Muscle layer of colon (tissue), 2 donors: ENCODE results near the gene POMGNT1.

ENCODE experiments used
- H3K27ac ChIP-seq: one replicate; pipeline ENCODE4 v1.7.0; 2013; ENCODE audit warnings: low read depth, mild to moderate bottlenecking, low read length, moderate library complexity
- H3K27me3 ChIP-seq, 2 donors: one replicate each; pipeline ENCODE4 v1.7.0; 2013; ENCODE audit warnings: low read length in 2 of 2, mild to moderate bottlenecking in 2 of 2; ENCODE audit not compliant: insufficient read depth in 2 of 2, control insufficient read depth in 1 of 2
- H3K36me3 ChIP-seq: one replicate; pipeline ENCODE4 v1.7.0; 2013; ENCODE audit warnings: mild to moderate bottlenecking, low read length; ENCODE audit not compliant: insufficient read depth
- H3K4me1 ChIP-seq: one replicate; pipeline ENCODE4 v1.7.0; 2013; ENCODE audit warnings: mild to moderate bottlenecking, low read length; ENCODE audit not compliant: insufficient read depth
- H3K4me3 ChIP-seq, 2 donors: one replicate each; pipeline ENCODE4 v1.7.0; 2013; ENCODE audit warnings: low read length in 2 of 2, low read depth in 1 of 2, mild to moderate bottlenecking in 1 of 2, moderate library complexity in 1 of 2
- H3K9ac ChIP-seq: one replicate; pipeline ENCODE4 v1.7.0; 2013; ENCODE audit warnings: low read length
- H3K9me3 ChIP-seq: one replicate; pipeline ENCODE4 v1.7.0; 2013; ENCODE audit warnings: mild to moderate bottlenecking, low read length
- donor health status: abdominal sarcoma.
- donor health status: Adenocarcinoma of cecum.

The POMGNT1 gene

DNA sequence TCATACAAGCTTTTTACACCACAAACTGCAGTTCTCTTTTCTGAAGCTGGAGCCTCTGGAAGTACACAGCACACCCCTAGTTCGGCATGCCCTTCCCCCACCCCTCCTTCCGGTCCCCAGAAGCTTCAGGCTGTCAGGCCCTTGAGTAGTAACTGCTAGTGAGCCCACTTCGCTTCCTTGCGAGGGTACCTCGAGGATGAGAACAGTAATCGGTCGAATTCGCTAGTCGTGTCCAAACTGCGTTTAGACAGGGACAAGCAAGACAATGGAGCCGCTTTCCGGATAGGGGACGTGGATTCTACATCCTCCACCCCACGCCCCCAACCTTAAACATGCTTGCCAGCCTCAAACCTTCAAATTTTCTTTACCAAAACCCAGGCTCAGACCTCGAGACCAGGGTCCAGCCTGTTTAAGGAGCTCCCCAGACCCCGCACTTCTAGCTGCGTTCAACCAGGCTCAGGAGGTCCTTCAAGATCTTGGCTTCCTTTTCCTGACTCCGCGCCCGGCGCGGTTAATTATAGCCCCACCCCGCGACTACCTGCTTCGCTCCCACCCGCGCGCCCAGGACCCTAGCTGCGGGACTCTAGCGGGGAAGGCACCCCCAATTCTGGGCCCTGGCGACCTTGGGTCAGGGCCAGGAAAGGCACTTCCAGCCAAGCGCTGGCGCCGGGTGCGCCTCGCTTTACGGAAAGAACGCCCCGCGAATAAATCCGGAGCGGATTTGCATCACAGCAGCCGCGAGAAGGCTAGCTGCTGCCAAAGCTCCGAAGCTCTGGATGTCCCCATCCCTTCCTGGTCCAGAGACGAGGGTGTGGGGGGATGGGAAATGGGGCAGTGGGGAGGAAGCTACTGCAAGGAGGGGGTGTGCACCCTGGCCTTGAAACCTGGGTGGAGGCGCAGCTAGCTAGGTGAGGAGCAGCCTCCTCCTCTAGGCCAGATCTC is 31.4 kb downstream of the POMGNT1 start:
- H3K9me3 ChIP-seq: no peaks in the 10 kb centered on the region
- no peak overlapping the region for H3K9ac ChIP-seq
- peaks cover 0 to 6% of the 10 kb centered on the region in 2 donors for H3K27me3 ChIP-seq
- no peak overlapping the region for H3K27ac ChIP-seq
- no peaks in the 10 kb centered on the region for H3K36me3 ChIP-seq
- H3K4me1 ChIP-seq: peaks cover 7% of the 10 kb centered on the region
- peak overlapping the region; percentile 4 to 56 for H3K4me3 ChIP-seq

DNA sequence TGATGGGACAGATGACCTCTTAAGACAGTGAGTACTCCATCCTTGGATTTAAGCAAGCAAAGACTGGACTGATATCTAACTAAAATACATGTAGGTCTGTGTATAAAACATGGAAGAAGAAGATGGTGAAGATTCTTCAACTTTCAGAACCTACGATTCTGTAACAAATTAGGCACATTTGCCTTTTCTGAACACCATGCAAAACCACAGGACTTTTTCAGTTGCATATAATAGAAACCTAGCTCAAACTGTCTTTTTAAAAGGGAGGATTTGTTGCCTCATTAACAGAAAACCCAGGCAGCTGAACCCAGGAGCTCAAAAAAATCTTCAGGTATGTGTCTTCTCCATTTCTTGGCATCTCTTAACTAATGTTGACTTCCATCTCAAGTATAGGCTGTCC is 38.0 kb downstream of the POMGNT1 start:
- H3K9me3 ChIP-seq: no peaks in the 10 kb centered on the region
- no peaks in the 10 kb centered on the region for H3K4me1 ChIP-seq
- no peak overlapping the region for H3K9ac ChIP-seq
- no peaks in the 10 kb centered on the region for H3K27me3 ChIP-seq
- H3K4me3 ChIP-seq: no peak overlapping the region
- no peaks in the 10 kb centered on the region for H3K36me3 ChIP-seq
- H3K27ac ChIP-seq: no peak overlapping the region

GRCh38 chr1:46159516-46159915 is 38.7 kb downstream of the POMGNT1 start:
- no peaks in the 10 kb centered on the region for H3K4me1 ChIP-seq
- H3K9me3 ChIP-seq: no peaks in the 10 kb centered on the region
- no peak overlapping the region for H3K27ac ChIP-seq
- H3K9ac ChIP-seq: no peak overlapping the region
- H3K4me3 ChIP-seq: no peak overlapping the region
- H3K27me3 ChIP-seq: no peaks in the 10 kb centered on the region
- no peaks in the 10 kb centered on the region for H3K36me3 ChIP-seq

DNA sequence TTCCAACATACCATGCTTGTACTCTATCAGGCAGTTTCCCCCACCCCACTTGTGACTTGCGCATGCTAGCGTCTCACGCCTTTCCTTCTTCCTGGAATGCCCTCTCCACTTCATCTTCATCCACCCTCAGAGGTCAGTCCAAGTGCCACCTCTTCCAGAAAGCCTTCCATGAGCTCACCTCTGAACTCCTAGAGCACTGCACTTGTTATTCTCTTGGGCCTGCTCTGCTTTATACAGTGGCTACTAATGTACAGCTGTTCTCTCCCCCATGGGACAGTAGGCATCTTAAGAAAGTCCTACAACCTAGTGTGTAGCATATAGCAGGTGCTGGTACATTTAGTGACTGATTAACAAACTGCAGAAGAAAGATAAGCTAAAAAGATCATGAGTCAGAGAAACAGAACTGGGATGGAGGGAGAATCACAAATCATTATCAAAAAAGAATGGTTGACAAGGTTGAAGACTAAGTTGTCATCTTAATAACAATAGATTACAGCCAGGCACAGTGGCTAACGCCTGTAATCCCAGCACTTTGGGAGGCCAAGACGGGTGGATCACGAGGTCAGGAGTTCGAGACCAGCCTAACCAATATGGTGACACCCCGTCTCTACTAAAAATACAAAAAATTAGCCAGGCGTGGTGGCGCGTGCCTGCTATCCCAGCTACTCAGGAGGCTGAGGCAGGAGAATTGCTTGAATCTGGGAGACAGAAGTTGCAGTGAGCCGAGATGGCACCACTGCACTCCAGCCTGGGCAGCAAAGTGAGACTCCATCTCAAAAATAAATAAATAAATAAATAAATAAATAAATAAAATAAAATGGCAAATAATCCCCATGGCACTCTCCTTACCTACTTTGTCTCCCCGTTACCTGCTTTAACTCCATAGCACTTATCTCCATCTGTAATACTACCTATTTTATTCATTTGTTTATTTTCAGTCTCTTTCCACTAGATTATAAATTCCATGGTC is 39.6 kb downstream of the POMGNT1 start:
- no peaks in the 10 kb centered on the region for H3K4me1 ChIP-seq
- no peaks in the 10 kb centered on the region for H3K9me3 ChIP-seq
- H3K27ac ChIP-seq: no peak overlapping the region
- no peaks in the 10 kb centered on the region for H3K36me3 ChIP-seq
- H3K4me3 ChIP-seq: no peak overlapping the region
- no peak overlapping the region for H3K9ac ChIP-seq
- no peaks in the 10 kb centered on the region for H3K27me3 ChIP-seq

GRCh38 chr1:46157916-46158311 is 40.3 kb downstream of the POMGNT1 start:
- H3K9ac ChIP-seq: no peak overlapping the region
- no peaks in the 10 kb centered on the region for H3K27me3 ChIP-seq
- H3K9me3 ChIP-seq: peaks cover 3% of the 10 kb centered on the region
- no peaks in the 10 kb centered on the region for H3K4me1 ChIP-seq
- H3K4me3 ChIP-seq: no peak overlapping the region
- H3K27ac ChIP-seq: no peak overlapping the region
- H3K36me3 ChIP-seq: no peaks in the 10 kb centered on the region

- Histone ChIP-seq H3K9ac (no peak overlapping the region), H3K4me3 (no peak overlapping the region), H3K4me1 (no peaks in the 10 kb centered on the region), H3K27me3 (no peaks in the 10 kb centered on the region), H3K36me3 (no peaks in the 10 kb centered on the region), H3K9me3 (peaks cover 3% of the 10 kb centered on the region), H3K27ac (no peak overlapping the region)
Measured at GRCh38 chr1:46153732-46154131, 44.5 kb downstream of the POMGNT1 start.

- H3K4me3 ChIP-seq: no peak overlapping the region
- no peaks in the 10 kb centered on the region for H3K27me3 ChIP-seq
- peaks cover 3% of the 10 kb centered on the region for H3K9me3 ChIP-seq
- no peak overlapping the region for H3K27ac ChIP-seq
- no peaks in the 10 kb centered on the region for H3K4me1 ChIP-seq
- no peak overlapping the region for H3K9ac ChIP-seq
- H3K36me3 ChIP-seq: no peaks in the 10 kb centered on the region
Measured at GRCh38 chr1:46153228-46153627, 45.0 kb downstream of the POMGNT1 start.

DNA sequence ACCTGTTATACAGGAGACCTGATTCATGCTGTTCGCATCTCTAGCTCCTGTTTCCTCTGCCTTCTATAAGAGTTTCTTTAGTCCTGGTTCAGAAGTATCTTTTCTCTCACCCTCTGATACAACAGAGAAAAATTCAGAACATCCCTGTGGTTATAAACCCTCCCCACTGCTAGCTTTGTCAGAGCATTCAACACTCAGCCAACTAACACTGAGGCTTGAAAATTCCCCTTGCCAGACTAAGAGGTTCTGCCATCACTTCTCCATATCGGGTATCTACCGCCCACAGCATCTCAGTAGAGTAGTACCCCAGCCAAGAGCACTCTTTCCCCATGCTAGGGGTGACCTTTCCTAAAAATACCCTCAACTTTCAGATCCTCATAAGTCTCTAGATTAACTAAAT is 46.2 kb downstream of the POMGNT1 start:
- Histone ChIP-seq H3K27me3 (no peaks in the 10 kb centered on the region), H3K9me3 (peaks cover 3% of the 10 kb centered on the region), H3K9ac (no peak overlapping the region), H3K4me1 (no peaks in the 10 kb centered on the region), H3K36me3 (no peaks in the 10 kb centered on the region), H3K4me3 (no peak overlapping the region), H3K27ac (no peak overlapping the region)

DNA sequence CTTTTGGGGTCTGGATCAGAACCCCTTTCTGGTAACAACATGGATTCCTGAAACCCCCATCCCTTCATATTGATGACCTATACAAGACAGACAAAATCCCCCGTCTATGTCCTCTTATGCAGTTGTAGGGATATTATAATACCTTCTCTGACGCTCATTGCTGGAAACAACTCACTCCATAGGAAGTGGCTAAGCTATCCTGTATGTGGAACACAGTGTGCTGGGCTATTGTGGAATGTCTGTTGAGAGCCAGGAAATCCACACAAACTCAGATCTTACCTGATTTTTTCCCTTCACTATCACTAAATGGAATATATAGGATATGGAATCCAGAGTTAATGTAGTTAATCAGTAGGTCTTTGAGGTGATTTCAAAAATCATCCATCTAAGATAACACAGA is 48.1 kb downstream of the POMGNT1 start:
- Histone ChIP-seq H3K27ac (no peak overlapping the region), H3K9me3 (peaks cover 3% of the 10 kb centered on the region), H3K9ac (no peak overlapping the region), H3K4me3 (no peak overlapping the region), H3K4me1 (no peaks in the 10 kb centered on the region), H3K27me3 (no peaks in the 10 kb centered on the region), H3K36me3 (no peaks in the 10 kb centered on the region)

GRCh38 chr1:46148318-46148717 is 49.9 kb downstream of the POMGNT1 start:
- H3K27ac ChIP-seq: no peak overlapping the region
- H3K9ac ChIP-seq: no peak overlapping the region
- H3K27me3 ChIP-seq: no peaks in the 10 kb centered on the region
- H3K9me3 ChIP-seq: peaks cover 1% of the 10 kb centered on the region
- no peak overlapping the region for H3K4me3 ChIP-seq
- H3K36me3 ChIP-seq: no peaks in the 10 kb centered on the region
- no peaks in the 10 kb centered on the region for H3K4me1 ChIP-seq
